ENCODE measurements around the gene ZNF550. TPM values are rescaled to one million over a fixed set of nuclear protein-coding genes. Genes with fewer than 3 reads are reported as not detected.

ZNF550 gene
- total and polyA plus RNA-seq, 10 of the 15 experiments (the other 5 are each of a cell fraction or from before 2014, with no cell fraction given), result 2.6 to 14.0 (median 7.4) TPM

DNA sequence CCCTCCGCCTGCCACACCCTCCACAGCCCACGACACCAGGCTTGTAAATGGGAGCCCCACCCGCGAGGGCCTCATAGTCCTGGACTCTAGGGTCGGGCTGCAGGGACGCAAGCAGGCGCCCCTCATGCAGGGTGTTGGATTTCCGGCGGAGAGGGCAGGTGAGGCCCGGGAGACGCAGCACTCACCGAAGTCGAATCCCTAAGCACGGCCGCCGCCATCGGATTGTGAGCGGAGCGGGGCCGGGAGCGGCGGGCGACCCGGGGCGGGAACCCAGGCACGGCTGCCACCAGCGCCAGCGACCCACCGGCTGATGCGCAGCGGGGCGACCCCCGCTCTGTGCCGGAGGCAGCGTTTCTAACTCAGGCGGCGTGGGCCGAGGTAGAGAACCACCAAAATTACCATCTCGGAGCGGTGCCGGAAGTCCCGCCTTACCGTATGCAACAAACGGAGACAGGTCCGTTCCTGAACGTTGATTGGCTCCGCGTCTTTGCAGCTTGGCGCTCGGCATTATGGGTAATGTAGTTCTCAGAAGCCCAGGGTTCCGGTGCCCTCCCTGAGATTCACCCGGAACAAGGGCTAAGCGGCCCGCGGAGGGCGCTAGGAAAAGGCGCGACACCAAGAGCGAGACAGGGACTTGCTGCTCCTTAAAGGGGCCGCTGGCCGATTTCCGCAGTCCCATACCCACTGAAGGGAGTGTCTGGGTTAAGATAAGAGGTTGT lies 19.0 kb upstream of the ZNF550 start, which contains the start of gene ZNF416 (continued):
- TF ChIP-seq, protein P1, sequence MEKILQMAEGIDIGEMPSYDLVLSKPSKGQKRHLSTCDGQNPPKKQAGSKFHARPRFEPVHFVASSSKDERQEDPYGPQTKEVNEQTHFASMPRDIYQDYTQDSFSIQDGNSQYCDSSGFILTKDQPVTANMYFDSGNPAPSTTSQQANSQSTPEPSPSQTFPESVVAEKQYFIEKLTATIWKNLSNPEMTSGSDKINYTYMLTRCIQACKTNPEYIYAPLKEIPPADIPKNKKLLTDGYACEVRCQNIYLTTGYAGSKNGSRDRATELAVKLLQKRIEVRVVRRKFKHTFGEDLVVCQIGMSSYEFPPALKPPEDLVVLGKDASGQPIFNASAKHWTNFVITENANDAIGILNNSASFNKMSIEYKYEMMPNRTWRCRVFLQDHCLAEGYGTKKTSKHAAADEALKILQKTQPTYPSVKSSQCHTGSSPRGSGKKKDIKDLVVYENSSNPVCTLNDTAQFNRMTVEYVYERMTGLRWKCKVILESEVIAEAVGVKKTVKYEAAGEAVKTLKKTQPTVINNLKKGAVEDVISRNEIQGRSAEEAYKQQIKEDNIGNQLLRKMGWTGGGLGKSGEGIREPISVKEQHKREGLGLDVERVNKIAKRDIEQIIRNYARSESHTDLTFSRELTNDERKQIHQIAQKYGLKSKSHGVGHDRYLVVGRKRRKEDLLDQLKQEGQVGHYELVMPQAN (conservative IDR thresholded peaks at IDR 0.05), result peak; percentile 81; the same call in 1 of the 2 replicates
- TF ChIP-seq CBX3 (IDR thresholded peaks at IDR 0.05; ENCODE audit: borderline replicate concordance, low read depth), result no peak
- TF ChIP-seq, protein P2, sequence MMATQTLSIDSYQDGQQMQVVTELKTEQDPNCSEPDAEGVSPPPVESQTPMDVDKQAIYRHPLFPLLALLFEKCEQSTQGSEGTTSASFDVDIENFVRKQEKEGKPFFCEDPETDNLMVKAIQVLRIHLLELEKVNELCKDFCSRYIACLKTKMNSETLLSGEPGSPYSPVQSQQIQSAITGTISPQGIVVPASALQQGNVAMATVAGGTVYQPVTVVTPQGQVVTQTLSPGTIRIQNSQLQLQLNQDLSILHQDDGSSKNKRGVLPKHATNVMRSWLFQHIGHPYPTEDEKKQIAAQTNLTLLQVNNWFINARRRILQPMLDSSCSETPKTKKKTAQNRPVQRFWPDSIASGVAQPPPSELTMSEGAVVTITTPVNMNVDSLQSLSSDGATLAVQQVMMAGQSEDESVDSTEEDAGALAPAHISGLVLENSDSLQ (IDR thresholded peaks at IDR 0.05), result peak; percentile 91
- TF ChIP-seq RFX5 (IDR thresholded peaks at IDR 0.05; ENCODE audit: low read depth, low read length), result no peak
- TF ChIP-seq GATAD2B (conservative IDR thresholded peaks at IDR 0.05; ENCODE audit: low read depth), result peak; percentile 51; the same call in 1 of the 2 replicates
- TF ChIP-seq RELA (IDR thresholded peaks at IDR 0.05; ENCODE audit: borderline replicate concordance, partially characterized antibody), result no peak
- TF ChIP-seq SMAD5 (IDR thresholded peaks at IDR 0.05; ENCODE audit: low read depth), result no peak
- TF ChIP-seq RAD51 (IDR thresholded peaks at IDR 0.05), result no peak
- no peak for TF ChIP-seq HSF1 (IDR thresholded peaks at IDR 0.05; ENCODE audit: low read depth, low read length)
- no peak for TF ChIP-seq STAT1 (conservative IDR thresholded peaks at IDR 0.05)
- TF ChIP-seq, protein P3, sequence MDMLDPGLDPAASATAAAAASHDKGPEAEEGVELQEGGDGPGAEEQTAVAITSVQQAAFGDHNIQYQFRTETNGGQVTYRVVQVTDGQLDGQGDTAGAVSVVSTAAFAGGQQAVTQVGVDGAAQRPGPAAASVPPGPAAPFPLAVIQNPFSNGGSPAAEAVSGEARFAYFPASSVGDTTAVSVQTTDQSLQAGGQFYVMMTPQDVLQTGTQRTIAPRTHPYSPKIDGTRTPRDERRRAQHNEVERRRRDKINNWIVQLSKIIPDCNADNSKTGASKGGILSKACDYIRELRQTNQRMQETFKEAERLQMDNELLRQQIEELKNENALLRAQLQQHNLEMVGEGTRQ (IDR thresholded peaks at IDR 0.05; ENCODE audit: borderline replicate concordance, low read depth, low read length), result no peak
- no peak for TF ChIP-seq WRNIP1 (IDR thresholded peaks at IDR 0.05; ENCODE audit: borderline replicate concordance, low read depth, low read length)
- 0 out of 4 replicates have a peak, but pooled peaks of 1 of the 2 experiments have one; percentile 10 for TF ChIP-seq SRF (IDR thresholded peaks at IDR 0.05; ENCODE audit: low read depth in 2 of 2, low read length in 2 of 2)
- TF ChIP-seq TAF1 (IDR thresholded peaks at IDR 0.05; ENCODE audit: borderline replicate concordance, low read depth, low read length), result no peak
- no peak for TF ChIP-seq MLLT1 (IDR thresholded peaks at IDR 0.05)
- no peak for TF ChIP-seq ZZZ3 (IDR thresholded peaks at IDR 0.05; ENCODE audit: control insufficient read depth, insufficient read length, low read depth)
- TF ChIP-seq NR2F1 (conservative IDR thresholded peaks at IDR 0.05), result 0 out of 2 replicates have a peak, but pooled peaks have one; percentile 31
- TF ChIP-seq PAX8 (IDR thresholded peaks at IDR 0.05), result no peak
- TF ChIP-seq MXI1 (IDR thresholded peaks at IDR 0.05; ENCODE audit: low read depth, low read length), result peak; percentile 72
- TF ChIP-seq HDAC6 (IDR thresholded peaks at IDR 0.05; ENCODE audit: unreplicated experiment), result no peak
- no peak for TF ChIP-seq MEF2B (IDR thresholded peaks at IDR 0.05; ENCODE audit: partially characterized antibody, poor library complexity, severe bottlenecking)
- TF ChIP-seq MTA3 (IDR thresholded peaks at IDR 0.05; ENCODE audit: borderline replicate concordance, low read length), result no peak
- peak; percentile 35 for TF ChIP-seq KLF5 (IDR thresholded peaks at IDR 0.05; ENCODE audit: partially characterized antibody)
- TF ChIP-seq TBL1XR1 (IDR thresholded peaks at IDR 0.05; ENCODE audit: low read depth, low read length), result peak; percentile 57; the same call in 1 of the 2 replicates
